Measurements from ENCODE around the gene MATN3. TPM values are rescaled to one million over a fixed set of nuclear protein-coding genes. Genes with fewer than 3 reads are reported as not detected.

Gene MATN3
- total RNA-seq, 1 experiment from 2014 or later, result 13.5 TPM

DNA sequence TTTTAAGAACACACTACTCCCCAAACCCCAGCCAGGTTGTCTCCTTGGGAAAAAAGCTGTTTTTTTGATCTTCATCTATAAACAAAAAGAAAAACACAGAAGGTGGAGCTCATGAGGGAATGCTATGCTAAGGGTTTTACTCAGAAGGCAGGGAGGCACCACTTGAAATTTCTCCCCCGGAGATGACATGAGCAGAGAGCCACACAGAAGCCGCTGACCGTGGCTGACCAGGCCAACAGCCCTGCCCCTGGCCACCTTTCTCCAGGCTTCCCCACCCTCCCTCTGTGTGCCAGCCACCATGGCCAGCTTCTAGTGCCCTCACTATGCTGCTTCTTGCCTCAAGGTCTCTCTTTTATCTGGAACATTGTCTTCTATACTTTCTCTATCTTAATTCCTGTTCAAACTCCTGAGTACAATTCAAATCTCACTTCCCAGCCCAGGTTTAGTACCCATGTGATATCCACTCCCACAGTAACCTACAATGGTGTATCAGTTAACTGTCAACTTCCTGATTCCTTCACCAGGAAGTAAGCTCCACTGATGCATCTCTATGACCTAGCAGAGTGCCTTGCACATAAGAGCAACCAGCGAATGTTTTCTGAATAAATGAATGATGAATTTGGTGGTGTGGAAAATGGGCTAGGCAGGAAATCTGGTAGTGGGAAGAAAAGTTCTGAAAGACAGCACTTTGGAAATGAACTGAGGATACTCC is 23.6 kb upstream of the MATN3 start:
- H3K4me1 Mint-ChIP-seq, result no peaks in the 10 kb centered on the region
- WGBS (ENCODE audit: extremely low coverage, insufficient read length, low lambda C conversion rate), result no CpG with 5 or more reads among the region's 4 CpGs
- Histone ChIP-seq H3K56ac (ENCODE audit: insufficient read length, low read depth, low read length) (no peak overlapping the region), H2AFZ (ENCODE audit: low read length) (no peak overlapping the region), H3K23ac (ENCODE audit: insufficient read length, low read depth, low read length) (no peak overlapping the region), H3K9me3 (ENCODE audit: control insufficient read depth, low read depth, low read length) (no peaks in the 10 kb centered on the region), H3K23me2 (ENCODE audit: insufficient read length, low read depth, low read length, poor library complexity, severe bottlenecking) (no peaks in the 10 kb centered on the region), H4K8ac (replicated peaks; ENCODE audit: insufficient read length, low read depth, low read length) (no peak overlapping the region), H4K20me1 (ENCODE audit: control insufficient read depth, insufficient read depth, insufficient read length) (no peaks in the 10 kb centered on the region), H2AK5ac (ENCODE audit: insufficient read length, low read length) (no peak overlapping the region), H3K4me2 (ENCODE audit: insufficient read depth, insufficient read length, low read length) (no peak overlapping the region), H3K79me2 (ENCODE audit: insufficient read depth, low read length) (no peaks in the 10 kb centered on the region), H3K18ac (ENCODE audit: insufficient read length, low read depth, low read length) (no peak overlapping the region), H2BK15ac (ENCODE audit: low read depth, low read length) (no peak overlapping the region), H3K27me3 (ENCODE audit: insufficient read depth, low read length) (no peaks in the 10 kb centered on the region), H2BK12ac (ENCODE audit: insufficient read length, low read depth, low read length) (no peak overlapping the region), H3K4ac (ENCODE audit: low read depth, low read length) (no peak overlapping the region), H3K79me1 (ENCODE audit: insufficient read depth, low read depth, low read length, poor library complexity, severe bottlenecking) (peaks cover 3% of the 10 kb centered on the region), H3K27ac (ENCODE audit: insufficient read length, low read depth, low read length) (no peak overlapping the region), H3K9ac (ENCODE audit: extremely low read depth, insufficient read length, low read length) (no peak overlapping the region), H2BK5ac (ENCODE audit: insufficient read length, low read length) (no peak overlapping the region), H3T11ph (ENCODE audit: low read length) (no peak overlapping the region), H2BK120ac (ENCODE audit: low read depth, low read length, poor library complexity, severe bottlenecking) (no peak overlapping the region), H3K4me1 (ENCODE audit: insufficient read depth, low read length) (no peaks in the 10 kb centered on the region), H2BK20ac (ENCODE audit: low read depth, low read length, poor library complexity, severe bottlenecking) (no peak overlapping the region), H4K5ac (ENCODE audit: insufficient read length, low read depth, low read length) (no peak overlapping the region), H3K14ac (ENCODE audit: insufficient read depth, low read length) (no peak overlapping the region), H4K91ac (ENCODE audit: insufficient read length, low read depth, low read length) (no peak overlapping the region)
- DNase-seq, result no peak
- no peak overlapping the region for H3K4me3 Mint-ChIP-seq
- H3K36me3 Mint-ChIP-seq (ENCODE audit: insufficient read depth in 1 of 3, low read depth in 3 of 3), result peaks cover 60 to 91% (median 89%) of the 10 kb centered on the region in 3 experiments
- H3K27ac Mint-ChIP-seq, result no peak overlapping the region
- TF ChIP-seq, protein P1, sequence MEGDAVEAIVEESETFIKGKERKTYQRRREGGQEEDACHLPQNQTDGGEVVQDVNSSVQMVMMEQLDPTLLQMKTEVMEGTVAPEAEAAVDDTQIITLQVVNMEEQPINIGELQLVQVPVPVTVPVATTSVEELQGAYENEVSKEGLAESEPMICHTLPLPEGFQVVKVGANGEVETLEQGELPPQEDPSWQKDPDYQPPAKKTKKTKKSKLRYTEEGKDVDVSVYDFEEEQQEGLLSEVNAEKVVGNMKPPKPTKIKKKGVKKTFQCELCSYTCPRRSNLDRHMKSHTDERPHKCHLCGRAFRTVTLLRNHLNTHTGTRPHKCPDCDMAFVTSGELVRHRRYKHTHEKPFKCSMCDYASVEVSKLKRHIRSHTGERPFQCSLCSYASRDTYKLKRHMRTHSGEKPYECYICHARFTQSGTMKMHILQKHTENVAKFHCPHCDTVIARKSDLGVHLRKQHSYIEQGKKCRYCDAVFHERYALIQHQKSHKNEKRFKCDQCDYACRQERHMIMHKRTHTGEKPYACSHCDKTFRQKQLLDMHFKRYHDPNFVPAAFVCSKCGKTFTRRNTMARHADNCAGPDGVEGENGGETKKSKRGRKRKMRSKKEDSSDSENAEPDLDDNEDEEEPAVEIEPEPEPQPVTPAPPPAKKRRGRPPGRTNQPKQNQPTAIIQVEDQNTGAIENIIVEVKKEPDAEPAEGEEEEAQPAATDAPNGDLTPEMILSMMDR (conservative IDR thresholded peaks at IDR 0.05), result no peak
- H3K27me3 Mint-ChIP-seq (ENCODE audit: low read depth), result no peaks in the 10 kb centered on the region
- H3K9me3 Mint-ChIP-seq, result no peaks in the 10 kb centered on the region

All from H9 (cell line).